DND-41 (cell line): ENCODE data around the gene NRARP.

Experiments
- ATAC-seq: fragments of 200-7000 bp; cut with Tn5 transposase; 3 replicates; pipeline ENCODE4 v1.9.1; 2021; ENCODE audit warnings: low read depth; ENCODE audit not compliant: insufficient read depth
- DNase-seq: peaks from one replicate; pipeline ENCODE4 v3.0.0-alpha.2; 2020
- H2AFZ ChIP-seq: 2 replicates; pipeline ENCODE4 v1.6.0; 2012; ENCODE audit warnings: low read depth, low read length
- H3K27ac ChIP-seq: 2 replicates; pipeline ENCODE4 v1.5.1; 2012; ENCODE audit warnings: low read length, inconsistent platforms
- H3K27me3 ChIP-seq: fragments of 200-600 bp; sonication (generic); 2 replicates; pipeline ENCODE4 v1.6.0; 2012; ENCODE audit warnings: low read length, mild to moderate bottlenecking, inconsistent platforms; ENCODE audit not compliant: insufficient read depth, poor library complexity
- H3K36me3 ChIP-seq: 2 replicates; pipeline ENCODE4 v1.5.1; 2012; ENCODE audit warnings: low read length, inconsistent platforms; ENCODE audit not compliant: insufficient read depth
- H3K4me1 ChIP-seq: 2 replicates; pipeline ENCODE4 v1.5.1; 2012; ENCODE audit warnings: mild to moderate bottlenecking, low read length; ENCODE audit not compliant: insufficient read depth
- H3K4me2 ChIP-seq: 2 replicates; pipeline ENCODE4 v1.6.0; 2012; ENCODE audit warnings: mild to moderate bottlenecking, moderate library complexity, low read length, inconsistent platforms; ENCODE audit not compliant: insufficient read depth
- H3K4me3 ChIP-seq, 2 experiments: fragments of 200-600 bp in 1 of 2; shearing (Covaris generic) in 1 of 2; 2 replicates each; pipeline ENCODE4 v1.5.1; 2012 to 2016; ENCODE audit warnings: inconsistent platforms in 2 of 2, low read length in 2 of 2, mild to moderate bottlenecking in 2 of 2, low read depth in 1 of 2, moderate library complexity in 1 of 2
- H3K79me2 ChIP-seq: 2 replicates; pipeline ENCODE4 v1.6.0; 2012; ENCODE audit warnings: low read length, inconsistent platforms; ENCODE audit not compliant: insufficient read depth
- H3K9ac ChIP-seq: 2 replicates; pipeline ENCODE4 v1.6.0; 2012; ENCODE audit warnings: low read depth, mild to moderate bottlenecking, inconsistent platforms, low read length, moderate library complexity
- H3K9me3 ChIP-seq: 2 replicates; pipeline ENCODE4 v1.5.1; 2012; ENCODE audit warnings: low read length, moderate library complexity, mild to moderate bottlenecking, inconsistent platforms; ENCODE audit not compliant: insufficient read depth, severe bottlenecking
- H4K20me1 ChIP-seq: 2 replicates; pipeline ENCODE4 v1.6.0; 2012; ENCODE audit warnings: low read length; ENCODE audit not compliant: insufficient read depth
- EZH2 ChIP-seq: IDR thresholded peaks from 3 replicates; pipeline ENCODE4 v1.6.1; 2012; ENCODE audit warnings: borderline replicate concordance, low read depth, mild to moderate bottlenecking, moderate library complexity, low read length, inconsistent platforms; ENCODE audit not compliant: severe bottlenecking
- TF ChIP-seq, protein P1 (sequence below): IDR thresholded peaks from 2 replicates; pipeline ENCODE4 v1.5.1; 2012; ENCODE audit warnings: borderline replicate concordance, low read length, moderate library complexity, mild to moderate bottlenecking; ENCODE audit not compliant: poor library complexity, severe bottlenecking; ENCODE audit errors: extremely low read depth

Gene NRARP

DNA sequence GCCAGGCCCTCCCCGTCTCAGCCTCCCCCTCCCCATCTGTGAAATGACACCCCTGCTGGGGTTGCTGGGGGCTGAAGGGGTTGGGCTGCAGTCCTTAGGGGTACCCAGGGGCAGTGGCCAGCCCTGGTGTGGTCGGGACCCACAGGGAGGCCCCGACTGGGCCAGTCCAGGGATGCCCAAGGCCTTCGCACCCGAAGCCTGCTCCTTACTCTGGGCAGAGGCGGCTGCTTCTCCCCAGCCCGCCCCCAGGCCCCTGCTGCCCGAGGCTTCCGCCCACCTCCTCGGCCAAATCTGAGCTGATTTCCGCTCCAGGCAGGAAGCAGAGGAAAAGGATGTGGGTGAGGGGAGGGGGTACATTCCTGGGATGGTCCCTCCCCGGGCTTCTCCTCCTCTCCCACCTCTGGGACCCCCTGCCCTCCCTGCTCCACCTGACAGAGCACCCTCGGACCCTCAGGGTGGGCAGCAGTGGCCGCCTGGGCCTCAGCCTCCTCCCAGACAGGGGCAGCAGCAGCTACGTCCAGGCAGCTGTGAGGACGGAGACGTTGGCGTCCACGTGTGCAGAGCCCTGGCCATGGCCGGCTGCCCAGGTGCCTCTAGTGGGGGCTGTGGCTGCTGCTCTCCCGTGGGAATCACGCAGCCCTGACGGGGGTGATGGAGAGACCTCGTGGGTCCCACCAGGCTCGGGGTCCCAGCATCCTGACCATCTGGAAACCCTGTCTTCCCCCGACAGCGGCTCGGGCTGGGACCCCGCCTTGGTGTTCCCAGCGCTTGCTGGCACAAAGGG is 4.2 kb upstream of the NRARP start:
- ATAC-seq (no peak), DNase-seq (no peak)
- Histone ChIP-seq H3K4me1 (no peaks in the 10 kb centered on the region), H4K20me1 (no peaks in the 10 kb centered on the region), H3K4me2 (no peak overlapping the region), H3K36me3 (no peaks in the 10 kb centered on the region), H3K9ac (no peak overlapping the region), H3K4me3 (no peak overlapping the region), H3K27ac (no peak overlapping the region), H3K27me3 (no peaks in the 10 kb centered on the region), H2AFZ (no peak overlapping the region), H3K79me2 (no peaks in the 10 kb centered on the region), H3K9me3 (no peaks in the 10 kb centered on the region)
- TF ChIP-seq EZH2, result no peak
- TF ChIP-seq, protein P1, sequence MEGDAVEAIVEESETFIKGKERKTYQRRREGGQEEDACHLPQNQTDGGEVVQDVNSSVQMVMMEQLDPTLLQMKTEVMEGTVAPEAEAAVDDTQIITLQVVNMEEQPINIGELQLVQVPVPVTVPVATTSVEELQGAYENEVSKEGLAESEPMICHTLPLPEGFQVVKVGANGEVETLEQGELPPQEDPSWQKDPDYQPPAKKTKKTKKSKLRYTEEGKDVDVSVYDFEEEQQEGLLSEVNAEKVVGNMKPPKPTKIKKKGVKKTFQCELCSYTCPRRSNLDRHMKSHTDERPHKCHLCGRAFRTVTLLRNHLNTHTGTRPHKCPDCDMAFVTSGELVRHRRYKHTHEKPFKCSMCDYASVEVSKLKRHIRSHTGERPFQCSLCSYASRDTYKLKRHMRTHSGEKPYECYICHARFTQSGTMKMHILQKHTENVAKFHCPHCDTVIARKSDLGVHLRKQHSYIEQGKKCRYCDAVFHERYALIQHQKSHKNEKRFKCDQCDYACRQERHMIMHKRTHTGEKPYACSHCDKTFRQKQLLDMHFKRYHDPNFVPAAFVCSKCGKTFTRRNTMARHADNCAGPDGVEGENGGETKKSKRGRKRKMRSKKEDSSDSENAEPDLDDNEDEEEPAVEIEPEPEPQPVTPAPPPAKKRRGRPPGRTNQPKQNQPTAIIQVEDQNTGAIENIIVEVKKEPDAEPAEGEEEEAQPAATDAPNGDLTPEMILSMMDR, result no peak

DNA sequence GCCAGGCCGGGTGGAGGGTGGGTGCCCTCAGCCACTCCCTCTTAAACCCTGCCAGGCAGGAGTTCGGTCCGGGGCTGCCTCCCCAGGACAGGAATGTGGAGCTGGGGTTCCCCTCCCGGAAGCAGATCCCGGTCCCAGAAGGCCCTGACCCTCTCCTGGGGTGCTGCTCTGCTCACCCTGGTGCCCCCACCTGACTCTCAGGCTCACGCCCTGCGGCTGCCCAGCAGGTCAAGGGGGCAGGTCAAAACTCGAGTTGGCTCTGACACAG is 3.7 kb upstream of the NRARP start:
- Histone ChIP-seq H3K27me3 (no peaks in the 10 kb centered on the region), H2AFZ (no peak overlapping the region), H3K4me2 (no peak overlapping the region), H3K9ac (no peak overlapping the region), H3K9me3 (no peaks in the 10 kb centered on the region), H4K20me1 (no peaks in the 10 kb centered on the region), H3K4me3 (no peak overlapping the region), H3K4me1 (no peaks in the 10 kb centered on the region), H3K27ac (no peak overlapping the region), H3K79me2 (no peaks in the 10 kb centered on the region), H3K36me3 (no peaks in the 10 kb centered on the region)
- TF ChIP-seq EZH2, result no peak
- TF ChIP-seq, protein P1, result no peak
- ATAC-seq (no peak), DNase-seq (no peak)

DNA sequence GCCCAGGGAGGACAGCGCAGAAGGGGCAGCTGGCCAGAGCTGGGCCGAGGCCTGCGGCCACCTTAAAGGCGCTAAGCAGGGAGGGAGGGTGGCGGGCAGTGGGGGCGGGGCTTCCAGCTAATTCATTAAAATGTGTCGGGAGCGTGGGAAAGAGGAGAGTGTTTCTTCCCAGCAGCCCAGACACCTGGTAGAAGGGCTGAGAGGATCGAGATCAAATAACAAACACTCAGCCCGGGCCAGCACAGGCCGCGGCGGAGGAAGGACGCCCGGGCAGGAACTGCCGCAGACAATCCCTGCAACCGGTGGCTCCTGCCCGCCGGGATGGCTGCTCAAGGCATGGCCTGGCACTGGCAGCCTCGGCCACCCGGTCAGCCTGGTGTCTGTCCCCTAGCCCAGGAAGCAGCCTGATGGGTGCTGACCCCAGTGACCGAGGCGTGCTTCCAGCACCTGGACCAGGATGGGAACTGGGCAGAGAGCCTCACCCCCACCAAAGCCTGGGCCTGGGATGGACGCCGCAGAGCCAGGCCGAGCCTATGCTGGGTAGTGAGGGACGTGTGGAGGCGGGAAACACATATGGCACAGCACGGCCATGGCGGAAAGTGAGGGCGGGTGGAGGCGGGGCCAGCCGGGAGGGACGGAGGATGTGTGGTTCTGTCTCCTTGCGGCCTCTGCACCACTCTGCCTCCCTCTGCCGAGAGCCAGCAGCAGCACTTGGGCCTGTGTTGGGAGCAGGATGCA is 3.2 kb upstream of the NRARP start:
- ATAC-seq, result no peak
- Histone ChIP-seq H3K9ac (no peak overlapping the region), H3K9me3 (no peaks in the 10 kb centered on the region), H3K4me2 (no peak overlapping the region), H4K20me1 (no peaks in the 10 kb centered on the region), H3K4me1 (no peaks in the 10 kb centered on the region), H3K36me3 (no peaks in the 10 kb centered on the region), H3K27me3 (no peaks in the 10 kb centered on the region), H3K4me3 (no peak overlapping the region), H3K27ac (no peak overlapping the region), H2AFZ (no peak overlapping the region), H3K79me2 (no peaks in the 10 kb centered on the region)
- TF ChIP-seq, protein P1, result no peak
- no peak for TF ChIP-seq EZH2
- DNase-seq, result no peak
